Measurements from ENCODE around the gene ANKRD11.

ANKRD11 gene

GRCh38 chr16:89410794-89411309 is 79.5 kb downstream of the ANKRD11 start:
- no peaks in the 10 kb centered on the region for H3K36me3 ChIP-seq (replicated peaks; ENCODE audit: insufficient read depth, low read length)
- no peaks in the 10 kb centered on the region for H3K27me3 ChIP-seq (replicated peaks; ENCODE audit: insufficient read depth, low read length)
- no peak for TF ChIP-seq EZH2 (optimal IDR thresholded peaks at IDR 0.05; ENCODE audit: low read depth, low read length)
- no peak for TF ChIP-seq EZH2phosphoT487 (IDR thresholded peaks at IDR 0.05; ENCODE audit: low read length)
- TF ChIP-seq, protein P1, sequence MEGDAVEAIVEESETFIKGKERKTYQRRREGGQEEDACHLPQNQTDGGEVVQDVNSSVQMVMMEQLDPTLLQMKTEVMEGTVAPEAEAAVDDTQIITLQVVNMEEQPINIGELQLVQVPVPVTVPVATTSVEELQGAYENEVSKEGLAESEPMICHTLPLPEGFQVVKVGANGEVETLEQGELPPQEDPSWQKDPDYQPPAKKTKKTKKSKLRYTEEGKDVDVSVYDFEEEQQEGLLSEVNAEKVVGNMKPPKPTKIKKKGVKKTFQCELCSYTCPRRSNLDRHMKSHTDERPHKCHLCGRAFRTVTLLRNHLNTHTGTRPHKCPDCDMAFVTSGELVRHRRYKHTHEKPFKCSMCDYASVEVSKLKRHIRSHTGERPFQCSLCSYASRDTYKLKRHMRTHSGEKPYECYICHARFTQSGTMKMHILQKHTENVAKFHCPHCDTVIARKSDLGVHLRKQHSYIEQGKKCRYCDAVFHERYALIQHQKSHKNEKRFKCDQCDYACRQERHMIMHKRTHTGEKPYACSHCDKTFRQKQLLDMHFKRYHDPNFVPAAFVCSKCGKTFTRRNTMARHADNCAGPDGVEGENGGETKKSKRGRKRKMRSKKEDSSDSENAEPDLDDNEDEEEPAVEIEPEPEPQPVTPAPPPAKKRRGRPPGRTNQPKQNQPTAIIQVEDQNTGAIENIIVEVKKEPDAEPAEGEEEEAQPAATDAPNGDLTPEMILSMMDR (IDR thresholded peaks at IDR 0.05; ENCODE audit: low read length) = no peak
- no peak for DNase-seq
- H3K9me3 ChIP-seq (replicated peaks; ENCODE audit: insufficient read depth, low read length) = no peaks in the 10 kb centered on the region
- H3K4me3 ChIP-seq (ENCODE audit: low read length) = no peak overlapping the region
- no peaks in the 10 kb centered on the region for H3K9me2 ChIP-seq (replicated peaks; ENCODE audit: insufficient read depth, low read length)
- no peak overlapping the region for H3K4me2 ChIP-seq (ENCODE audit: low read depth, low read length)
- H3K9ac ChIP-seq (ENCODE audit: low read length) = no peak overlapping the region
- H3K27ac ChIP-seq (ENCODE audit: low read length) = no peak overlapping the region
- peaks cover 96% of the 10 kb centered on the region for H3K79me2 ChIP-seq (ENCODE audit: low read length)
- H3K4me1 ChIP-seq (ENCODE audit: low read length) = no peaks in the 10 kb centered on the region
- no peak overlapping the region for H2AFZ ChIP-seq (ENCODE audit: low read length)
- H3F3A ChIP-seq (ENCODE audit: insufficient read depth, low read length) = no peaks in the 10 kb centered on the region
- peaks cover 46% of the 10 kb centered on the region for H4K20me1 ChIP-seq (ENCODE audit: insufficient read depth, low read length)

DNA sequence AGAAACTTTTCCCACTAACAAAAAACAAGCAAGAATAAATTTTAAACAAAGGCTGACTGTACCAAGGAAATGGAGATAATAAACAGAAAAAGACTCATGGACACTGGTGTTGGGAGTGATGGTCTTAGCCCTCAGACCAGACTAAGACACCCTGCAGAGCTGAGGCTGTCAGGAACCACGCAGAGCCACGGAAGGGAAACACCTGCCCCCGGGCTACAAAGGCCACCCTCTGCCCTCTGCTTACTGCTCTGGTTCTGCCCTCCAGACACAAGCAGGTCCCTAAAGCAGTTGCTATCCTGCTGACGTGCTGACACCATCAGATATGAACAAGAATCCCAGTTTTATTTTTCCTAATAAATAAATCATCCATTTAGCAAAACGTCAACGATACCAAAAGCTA is 80.0 kb downstream of the ANKRD11 start:
- no peaks in the 10 kb centered on the region for H3K9me3 ChIP-seq (replicated peaks; ENCODE audit: insufficient read depth, low read length)
- H3K4me1 ChIP-seq (ENCODE audit: low read length) = no peaks in the 10 kb centered on the region
- no peaks in the 10 kb centered on the region for H3F3A ChIP-seq (ENCODE audit: insufficient read depth, low read length)
- H3K79me2 ChIP-seq (ENCODE audit: low read length) = peaks cover 96% of the 10 kb centered on the region
- TF ChIP-seq EZH2phosphoT487 (IDR thresholded peaks at IDR 0.05; ENCODE audit: low read length) = no peak
- no peak overlapping the region for H3K9ac ChIP-seq (ENCODE audit: low read length)
- H4K20me1 ChIP-seq (ENCODE audit: insufficient read depth, low read length) = peaks cover 46% of the 10 kb centered on the region
- no peaks in the 10 kb centered on the region for H3K27me3 ChIP-seq (replicated peaks; ENCODE audit: insufficient read depth, low read length)
- no peaks in the 10 kb centered on the region for H3K9me2 ChIP-seq (replicated peaks; ENCODE audit: insufficient read depth, low read length)
- H3K4me3 ChIP-seq (ENCODE audit: low read length) = no peak overlapping the region
- no peaks in the 10 kb centered on the region for H3K36me3 ChIP-seq (replicated peaks; ENCODE audit: insufficient read depth, low read length)
- H3K4me2 ChIP-seq (ENCODE audit: low read depth, low read length) = no peak overlapping the region
- DNase-seq = no peak
- H3K27ac ChIP-seq (ENCODE audit: low read length) = no peak overlapping the region
- no peak overlapping the region for H2AFZ ChIP-seq (ENCODE audit: low read length)

GRCh38 chr16:89409161-89409711 is 81.1 kb downstream of the ANKRD11 start:
- no peak for DNase-seq
- no peak overlapping the region for H3K4me2 ChIP-seq (ENCODE audit: low read depth, low read length)
- H3K9me2 ChIP-seq (replicated peaks; ENCODE audit: insufficient read depth, low read length) = no peaks in the 10 kb centered on the region
- no peaks in the 10 kb centered on the region for H3K4me1 ChIP-seq (ENCODE audit: low read length)
- no peaks in the 10 kb centered on the region for H3K36me3 ChIP-seq (replicated peaks; ENCODE audit: insufficient read depth, low read length)
- H3K27me3 ChIP-seq (replicated peaks; ENCODE audit: insufficient read depth, low read length) = no peaks in the 10 kb centered on the region
- no peak overlapping the region for H3K4me3 ChIP-seq (ENCODE audit: low read length)
- peaks cover 98% of the 10 kb centered on the region for H3K79me2 ChIP-seq (ENCODE audit: low read length)
- no peak overlapping the region for H3K9ac ChIP-seq (ENCODE audit: low read length)
- H3F3A ChIP-seq (ENCODE audit: insufficient read depth, low read length) = no peaks in the 10 kb centered on the region
- peaks cover 42% of the 10 kb centered on the region for H4K20me1 ChIP-seq (ENCODE audit: insufficient read depth, low read length)
- no peak overlapping the region for H3K27ac ChIP-seq (ENCODE audit: low read length)
- H3K9me3 ChIP-seq (replicated peaks; ENCODE audit: insufficient read depth, low read length) = no peaks in the 10 kb centered on the region
- H2AFZ ChIP-seq (ENCODE audit: low read length) = no peak overlapping the region
- TF ChIP-seq, protein P1 (IDR thresholded peaks at IDR 0.05; ENCODE audit: low read length) = no peak
- TF ChIP-seq EZH2 (optimal IDR thresholded peaks at IDR 0.05; ENCODE audit: low read depth, low read length) = no peak
- TF ChIP-seq EZH2phosphoT487 (IDR thresholded peaks at IDR 0.05; ENCODE audit: low read length) = no peak

GRCh38 chr16:89408315-89408714 is 82.0 kb downstream of the ANKRD11 start:
- Histone ChIP-seq H3K4me2 (ENCODE audit: low read depth, low read length) (no peak overlapping the region), H3K9ac (ENCODE audit: low read length) (no peak overlapping the region), H3K9me2 (replicated peaks; ENCODE audit: insufficient read depth, low read length) (no peaks in the 10 kb centered on the region), H3F3A (ENCODE audit: insufficient read depth, low read length) (no peaks in the 10 kb centered on the region), H2AFZ (ENCODE audit: low read length) (no peak overlapping the region), H3K79me2 (ENCODE audit: low read length) (peaks cover 98% of the 10 kb centered on the region), H4K20me1 (ENCODE audit: insufficient read depth, low read length) (peaks cover 38% of the 10 kb centered on the region), H3K36me3 (replicated peaks; ENCODE audit: insufficient read depth, low read length) (no peaks in the 10 kb centered on the region), H3K27ac (ENCODE audit: low read length) (no peak overlapping the region), H3K4me3 (ENCODE audit: low read length) (no peak overlapping the region), H3K4me1 (ENCODE audit: low read length) (no peaks in the 10 kb centered on the region), H3K27me3 (replicated peaks; ENCODE audit: insufficient read depth, low read length) (no peaks in the 10 kb centered on the region), H3K9me3 (replicated peaks; ENCODE audit: insufficient read depth, low read length) (no peaks in the 10 kb centered on the region)
- TF ChIP-seq EZH2 (optimal IDR thresholded peaks at IDR 0.05; ENCODE audit: low read depth, low read length) (no peak), EZH2phosphoT487 (IDR thresholded peaks at IDR 0.05; ENCODE audit: low read length) (no peak)
- TF ChIP-seq, protein P1 (IDR thresholded peaks at IDR 0.05; ENCODE audit: low read length) = no peak
- no peak for DNase-seq

Measured in MM.1S (cell line).